WI38 (cell line): ENCODE data around the gene SAMD3.
"Not testable (repeated sequence)": the region's sequence is repeated elsewhere in the genome, so short reads cannot be mapped to it uniquely, and the experiment has no call there.

Experiments
- H3K4me3 ChIP-seq: 2 replicates; pipeline ENCODE4 v1.5.1; 2011; ENCODE audit warnings: low read depth, mild to moderate bottlenecking, control low read depth, low read length
- CTCF ChIP-seq: IDR thresholded peaks from 2 replicates; pipeline ENCODE4 v1.5.1; 2012; ENCODE audit warnings: low read depth, mild to moderate bottlenecking, control low read depth, low read length

Gene SAMD3

DNA sequence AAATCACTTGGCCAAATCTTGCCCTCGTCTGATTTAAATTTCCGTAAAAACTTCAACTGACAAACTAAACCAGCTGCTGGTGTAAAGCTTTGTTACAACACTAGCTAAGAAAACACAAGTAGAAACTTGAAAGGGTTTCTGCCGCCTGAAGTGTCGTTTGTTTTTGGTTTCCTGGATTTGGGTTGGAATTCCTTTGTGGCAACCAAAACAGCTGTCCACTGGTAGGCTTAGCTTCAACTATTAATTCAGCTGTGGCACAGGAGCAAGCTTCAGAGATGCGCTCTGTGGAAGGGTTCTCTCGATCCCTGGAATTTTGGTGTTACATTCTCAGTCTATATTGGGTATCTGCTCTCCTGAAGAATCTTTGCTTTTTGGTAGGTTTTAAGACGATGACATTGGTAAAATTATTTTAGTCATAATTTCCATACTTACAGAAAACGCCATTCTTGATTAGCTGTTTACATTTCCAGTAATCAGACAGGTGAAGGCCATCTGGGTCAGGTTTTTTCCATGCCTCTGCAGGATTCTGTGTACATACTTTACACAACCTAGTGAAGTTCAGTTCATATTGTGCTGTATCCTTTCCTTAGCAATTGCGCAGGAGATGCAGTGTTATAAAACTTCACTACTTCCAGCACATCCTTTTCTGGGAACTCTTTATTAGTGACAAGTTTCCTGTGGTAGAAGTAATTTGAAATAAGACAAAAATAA, 29.9 kb upstream of the SAMD3 start:
- H3K4me3 ChIP-seq = no peak overlapping the region
- TF ChIP-seq CTCF = no peak

DNA sequence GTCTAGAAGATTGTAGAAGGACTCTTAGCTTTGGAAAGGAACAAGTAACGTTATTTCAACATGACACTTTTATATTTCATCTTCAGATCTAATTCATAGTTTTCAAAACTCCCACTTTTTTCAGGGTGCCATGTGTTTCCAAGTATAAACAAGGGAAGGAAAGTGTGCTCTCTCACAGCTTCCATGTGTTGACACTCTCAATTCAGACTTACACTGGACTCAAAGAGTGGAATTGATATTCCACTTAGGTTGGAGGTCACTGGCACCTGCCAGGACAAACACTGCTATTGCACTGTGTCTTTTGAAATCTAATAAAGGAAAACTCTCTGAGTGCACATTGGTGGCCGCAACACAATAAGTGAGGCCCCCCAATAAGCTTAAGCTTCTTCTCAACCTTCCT, 22.5 kb upstream of the SAMD3 start:
- no peak for TF ChIP-seq CTCF
- H3K4me3 ChIP-seq = no peak overlapping the region

DNA sequence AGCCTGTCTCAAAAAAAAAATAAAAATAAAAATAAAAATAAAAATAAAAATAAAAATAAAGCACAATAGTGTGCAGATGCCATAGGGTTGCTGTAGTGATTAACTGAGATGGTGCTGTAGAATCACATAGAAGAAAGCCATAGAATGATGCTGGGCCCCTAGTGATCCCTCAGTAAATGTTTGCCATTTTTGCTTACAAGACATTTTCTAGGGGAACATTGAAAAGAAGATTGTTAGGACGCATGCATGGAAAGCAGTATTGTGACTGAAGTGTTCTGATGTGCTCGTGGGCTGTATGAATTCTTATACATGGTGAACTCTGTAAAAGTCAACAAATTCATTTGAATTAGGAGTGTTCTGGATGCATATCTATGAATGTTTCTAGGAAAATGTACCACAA, 22.0 kb upstream of the SAMD3 start:
- no peak for TF ChIP-seq CTCF

DNA sequence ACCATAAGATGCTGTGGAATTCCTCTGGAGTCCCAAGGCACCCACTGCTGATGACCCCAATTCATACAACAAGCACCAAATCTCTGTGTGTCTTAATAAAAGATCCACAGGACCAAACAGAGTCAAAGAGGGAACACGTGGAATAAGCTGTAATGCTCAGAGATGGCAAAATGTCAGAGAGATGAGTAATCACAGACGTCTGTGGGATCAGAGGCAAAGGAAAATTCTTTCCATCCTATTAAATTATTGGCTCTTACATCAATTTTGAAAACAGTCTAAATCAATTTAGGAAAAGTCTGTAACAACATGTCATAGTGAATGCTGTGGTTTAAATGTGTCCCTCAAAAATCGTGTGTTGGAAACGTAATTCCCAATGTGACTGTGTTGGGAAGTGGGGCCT, 17.5 kb upstream of the SAMD3 start:
- no peak for TF ChIP-seq CTCF
- H3K4me3 ChIP-seq = no peak overlapping the region

More for the DNA sequence above, 22.0 kb upstream of the SAMD3 start:
- H3K4me3 ChIP-seq = no peak overlapping the region

DNA sequence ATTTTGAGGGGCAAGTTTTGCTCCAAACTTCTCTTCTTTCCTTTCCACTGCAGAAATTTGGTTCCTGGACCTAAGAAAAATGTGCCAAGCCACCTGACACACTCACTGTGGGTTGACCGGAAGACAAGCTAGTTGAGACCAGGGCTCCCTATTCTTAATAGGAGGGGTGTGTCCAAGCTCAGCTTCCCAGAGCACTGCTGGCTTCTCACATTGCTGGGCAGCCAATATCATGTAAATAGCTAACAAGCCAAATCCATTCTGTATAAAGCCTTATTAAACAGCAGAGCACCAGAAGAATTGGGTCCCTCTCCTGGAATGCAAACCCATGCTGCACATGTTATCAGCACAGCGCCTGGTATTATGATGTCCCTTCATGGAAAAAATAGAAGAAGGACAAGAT, 17.0 kb upstream of the SAMD3 start:
- TF ChIP-seq CTCF = no peak
- no peak overlapping the region for H3K4me3 ChIP-seq

DNA sequence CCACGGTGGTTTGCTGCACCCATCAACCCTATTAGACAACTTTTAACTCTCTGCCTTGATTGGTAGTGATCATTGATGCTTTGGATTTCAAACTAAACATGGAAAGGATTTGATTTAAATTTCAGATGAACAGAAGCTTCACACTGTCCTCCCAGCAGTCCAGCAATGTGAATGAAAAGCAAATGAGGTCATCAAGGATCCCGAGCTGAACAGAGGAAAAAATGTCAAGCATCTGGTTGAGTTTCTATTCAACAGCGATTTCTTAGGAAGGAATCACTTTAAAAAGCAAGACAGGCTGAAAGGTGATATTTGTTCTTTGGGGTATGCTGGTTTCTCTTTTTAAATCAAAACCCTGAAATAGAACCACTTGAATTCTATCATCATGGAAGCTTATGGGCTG, 10.6 kb upstream of the SAMD3 start:
- H3K4me3 ChIP-seq = no peak overlapping the region
- no peak for TF ChIP-seq CTCF

GRCh38 chr6:130230531-130230930, 7.8 kb upstream of the SAMD3 start:
- H3K4me3 ChIP-seq = not testable (repeated sequence)

- no peak for TF ChIP-seq CTCF
These were observed 6.9 kb upstream of the SAMD3 start for GRCh38 chr6:130229645-130230044.

More at GRCh38 chr6:130229645-130230044, 6.9 kb upstream of the SAMD3 start:
- H3K4me3 ChIP-seq = no peak overlapping the region
